OCI-M2 (cell line): ENCODE measurements around the gene STRADA.

Experiments
- DNase-seq: peaks from one replicate; lab custom pipeline; 2025; ENCODE audit not compliant: unreplicated experiment; lab: John Stamatoyannopoulos, UW

The STRADA gene

DNA sequence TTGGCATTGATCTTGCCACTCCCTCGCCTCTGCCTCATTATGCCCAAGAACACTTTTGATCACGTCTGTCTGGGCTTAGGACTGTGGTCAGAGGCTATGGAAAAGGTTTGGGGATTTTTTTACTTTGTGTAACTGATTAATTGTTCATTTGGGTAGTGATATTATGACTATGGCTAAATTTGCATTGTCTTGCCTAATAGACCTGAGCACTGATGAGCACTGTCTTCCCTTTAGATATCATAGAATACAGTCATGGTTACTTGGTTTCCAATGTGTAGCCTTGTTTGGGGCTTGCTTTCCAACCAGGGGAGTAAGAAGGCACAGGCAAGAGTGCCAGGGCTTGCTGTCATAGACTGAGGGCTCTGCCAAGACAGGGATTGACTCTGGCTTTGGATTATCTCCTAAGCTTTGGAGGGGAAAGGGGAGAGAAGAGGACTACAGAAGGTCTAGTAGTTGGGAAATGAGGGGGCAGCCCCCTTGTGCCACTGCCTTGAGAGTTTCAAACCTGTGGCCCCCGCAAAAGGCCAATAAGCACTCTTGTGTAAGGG lies 55.4 kb downstream of the STRADA start:
- no peak for DNase-seq

DNA sequence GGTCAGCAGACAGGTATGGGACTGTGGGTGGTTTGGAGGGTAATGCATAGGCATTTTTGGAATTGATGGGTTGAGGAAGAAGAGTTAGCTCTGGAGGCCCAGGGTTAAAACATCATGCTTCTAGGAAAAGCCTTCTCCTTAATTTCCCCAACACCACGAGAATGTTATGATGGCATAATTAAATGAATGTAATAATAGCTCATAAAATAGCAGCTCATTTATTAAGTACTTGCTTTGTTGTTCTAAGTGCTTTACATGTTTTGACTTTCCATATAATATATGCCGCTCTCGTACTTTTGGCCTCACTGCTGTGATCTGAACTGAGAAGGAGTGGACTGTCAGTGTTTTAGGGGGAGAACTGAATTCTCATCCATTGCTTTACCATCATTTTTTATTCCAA lies 56.0 kb downstream of the STRADA start:
- DNase-seq, result no peak

DNA sequence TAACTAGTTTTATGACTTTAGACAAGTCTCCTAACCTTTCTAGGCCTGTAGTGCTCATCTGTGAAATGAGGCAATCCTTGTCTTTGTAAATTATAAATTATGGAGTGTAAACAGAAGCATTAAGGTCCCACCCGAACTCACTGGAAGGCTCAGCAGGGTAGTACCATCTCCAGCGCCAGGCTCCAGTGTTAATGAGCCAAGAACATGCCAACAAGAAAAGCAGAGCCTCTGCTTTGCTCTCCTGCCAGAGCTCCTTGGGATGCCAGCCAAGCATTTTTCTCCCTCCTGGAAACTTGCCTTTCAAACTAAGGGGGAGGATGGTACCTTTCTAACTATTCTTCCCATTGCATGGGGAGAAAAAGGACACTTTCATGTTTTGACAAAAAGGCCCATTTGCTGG lies 56.6 kb downstream of the STRADA start:
- DNase-seq, result no peak

DNA sequence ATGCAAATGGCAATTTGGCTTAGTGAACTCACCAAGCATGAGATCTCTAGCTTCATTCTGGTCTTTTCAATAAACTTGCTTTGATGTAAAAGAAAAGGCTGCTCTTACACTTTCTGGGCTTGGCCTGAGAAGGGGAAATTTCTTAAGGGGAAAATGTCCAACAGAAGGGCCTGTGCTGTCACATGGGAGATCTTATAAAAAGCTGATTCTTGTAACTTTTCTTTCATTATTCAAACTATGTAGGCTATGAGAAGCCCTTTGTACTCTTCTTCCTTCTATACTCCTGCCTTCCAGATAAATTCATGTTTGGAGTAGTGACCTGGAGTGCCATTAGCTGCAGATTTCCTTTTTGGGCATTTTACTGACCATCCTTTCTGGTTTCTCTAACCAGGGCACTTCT lies 58.6 kb downstream of the STRADA start:
- DNase-seq, result no peak

DNA sequence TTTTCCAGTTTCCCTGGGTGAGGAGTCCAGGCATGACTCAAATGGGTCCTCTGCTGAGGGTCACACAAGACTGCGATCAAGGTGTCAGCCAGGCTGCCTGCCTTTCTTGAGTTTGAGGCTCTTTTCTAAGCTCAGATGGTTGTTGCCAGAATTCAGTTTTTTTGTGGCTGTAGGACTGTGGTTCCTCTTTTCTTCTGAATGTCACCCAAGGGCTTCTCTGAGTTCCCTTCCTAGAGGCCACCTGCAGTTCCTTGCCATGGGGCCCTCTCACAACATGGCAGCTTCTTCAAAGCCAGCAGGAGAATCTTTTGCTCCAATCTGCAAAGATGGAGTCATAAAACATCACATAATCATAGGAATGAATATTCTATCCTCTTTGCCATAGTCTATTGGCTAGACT lies 59.2 kb downstream of the STRADA start:
- DNase-seq, result no peak

DNA sequence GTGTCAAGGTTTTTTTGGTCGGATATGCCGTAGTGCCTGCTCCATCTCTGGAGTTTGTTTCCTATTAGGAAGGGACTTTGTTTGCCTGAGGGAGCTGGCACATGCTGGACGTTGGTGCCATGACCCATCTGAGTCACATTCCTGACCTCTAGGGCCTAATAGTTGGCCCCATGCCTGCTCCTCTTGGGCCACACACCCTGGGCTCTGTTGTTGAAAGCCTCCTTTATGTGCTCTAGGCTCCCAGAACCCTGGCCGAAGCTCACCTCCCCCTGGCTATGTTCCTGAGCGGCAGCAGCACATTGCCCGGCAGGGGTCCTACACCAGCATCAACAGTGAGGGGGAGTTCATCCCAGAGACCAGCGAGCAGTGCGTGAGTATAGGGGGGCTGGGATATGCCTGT lies 60.1 kb downstream of the STRADA start:
- DNase-seq, result no peak

DNA sequence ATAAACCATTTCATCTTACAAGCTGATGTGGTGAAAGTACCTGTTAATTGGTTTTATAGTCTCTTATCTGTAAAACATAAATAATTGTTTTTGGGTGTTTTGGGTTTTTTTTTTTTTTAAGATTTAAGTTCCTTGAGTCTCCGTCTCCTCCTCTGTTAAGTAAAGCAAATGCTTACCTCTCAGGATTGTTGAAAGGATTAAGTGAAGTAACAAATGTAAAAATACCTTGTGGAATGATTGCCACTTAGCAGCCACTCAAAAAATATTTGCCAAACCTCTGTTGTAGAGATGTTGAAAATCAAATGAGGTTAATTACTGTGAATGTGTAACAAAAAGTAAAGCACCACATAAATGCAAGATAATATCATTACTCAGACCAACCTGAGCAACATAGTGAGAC lies 60.9 kb downstream of the STRADA start:
- DNase-seq, result no peak

DNA sequence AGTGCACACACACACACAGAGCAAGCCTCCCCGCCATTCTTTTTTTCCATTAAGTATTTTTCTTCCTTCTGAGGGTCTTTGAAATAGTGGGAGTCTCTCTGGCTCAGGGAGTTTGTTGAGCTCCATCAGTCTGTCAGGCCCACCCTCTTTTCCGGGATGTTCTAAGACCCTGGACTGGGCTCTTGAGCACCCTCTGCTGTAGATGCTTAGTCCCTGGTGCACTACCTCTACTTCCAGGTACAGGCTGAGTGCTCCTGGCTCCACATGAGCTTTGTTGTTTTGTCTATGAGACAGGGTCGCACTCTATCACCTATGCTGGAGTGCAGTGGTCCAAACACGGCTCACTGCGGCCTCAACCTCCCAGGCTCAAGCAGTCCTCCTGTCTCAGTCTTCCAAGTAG lies 62.4 kb downstream of the STRADA start:
- no peak for DNase-seq

DNA sequence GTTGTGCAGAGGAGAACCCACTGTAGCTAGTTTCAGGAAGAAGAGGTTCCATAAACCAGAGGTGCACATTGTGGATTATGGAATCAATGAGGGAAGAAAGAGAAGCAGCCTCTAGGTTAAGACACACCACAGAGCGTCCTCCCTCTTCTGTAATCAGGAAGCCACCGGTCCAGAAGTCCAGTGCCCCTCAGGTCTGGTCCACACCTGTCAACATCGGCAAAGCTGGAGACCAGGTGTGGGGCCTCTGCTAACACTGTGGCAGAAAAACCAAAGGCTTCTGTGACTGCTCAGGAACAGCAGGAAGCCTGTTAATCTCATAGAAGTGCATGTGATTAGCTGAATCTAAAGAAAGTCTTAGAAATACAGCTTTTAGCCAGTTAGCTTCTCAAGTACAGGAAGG lies 65.0 kb downstream of the STRADA start:
- DNase-seq, result no peak

DNA sequence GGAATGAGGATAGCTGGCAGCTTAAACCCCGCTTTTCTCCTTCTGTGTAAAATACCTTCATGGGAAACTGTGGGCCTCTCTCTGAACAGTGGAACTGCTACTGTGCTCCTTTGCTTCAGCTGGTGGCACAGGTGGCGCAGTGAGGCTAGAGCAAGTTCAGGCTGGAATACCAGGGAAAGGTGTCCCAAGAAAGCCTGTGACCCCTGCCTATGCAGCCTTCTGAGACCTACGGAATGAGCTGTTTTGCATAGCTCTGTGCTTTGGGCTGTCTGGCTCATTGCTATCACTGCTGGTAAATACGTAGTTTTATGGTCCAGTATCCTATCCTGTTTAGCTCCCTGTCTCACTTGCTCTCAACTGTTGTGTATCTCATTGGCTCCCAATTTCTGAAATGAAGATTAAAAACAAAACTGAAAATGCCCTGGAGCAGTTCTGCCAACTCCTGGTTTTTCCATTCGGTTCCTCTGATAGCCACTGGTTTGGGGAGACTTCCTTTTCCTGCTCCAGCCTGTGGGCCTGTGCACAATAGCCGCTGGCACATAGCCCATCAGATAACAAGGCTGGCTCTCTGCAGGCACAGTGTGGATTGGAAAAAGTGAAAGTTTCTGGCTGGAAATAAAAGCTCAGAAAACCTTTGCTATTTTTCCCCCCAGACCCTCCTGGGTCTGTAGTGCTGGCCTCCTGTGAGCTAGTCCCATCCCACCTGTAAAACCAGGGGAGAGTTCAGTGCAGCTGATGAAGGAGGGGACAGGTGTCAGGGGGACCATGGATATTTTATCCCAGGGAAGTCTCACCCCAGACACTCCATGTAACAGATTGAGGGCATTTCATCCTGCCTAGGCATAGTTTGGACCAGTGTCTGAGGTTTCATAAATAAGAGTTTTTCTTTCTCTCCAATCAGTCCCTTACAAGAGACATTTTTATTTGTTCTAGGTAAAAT lies 65.7 kb downstream of the STRADA start:
- DNase-seq, result no peak

DNA sequence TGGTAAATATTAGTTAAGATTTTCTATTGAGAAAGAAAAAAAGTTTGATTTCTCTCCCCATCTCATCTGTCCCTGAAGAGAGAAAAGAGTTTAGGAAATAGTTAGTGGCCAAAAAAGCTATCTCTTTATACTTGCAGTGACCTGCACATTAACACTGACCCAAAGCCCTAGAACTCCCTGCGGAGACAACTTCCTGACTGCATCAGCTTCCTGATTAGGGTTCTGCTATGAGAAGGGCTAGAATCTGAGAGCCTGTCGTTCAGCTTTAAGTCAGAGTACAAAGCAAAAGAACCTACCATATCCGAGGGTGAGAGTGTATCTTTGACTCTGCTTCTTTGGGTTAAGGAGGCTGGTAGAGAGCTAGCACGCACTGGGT lies 66.4 kb downstream of the STRADA start:
- no peak for DNase-seq

DNA sequence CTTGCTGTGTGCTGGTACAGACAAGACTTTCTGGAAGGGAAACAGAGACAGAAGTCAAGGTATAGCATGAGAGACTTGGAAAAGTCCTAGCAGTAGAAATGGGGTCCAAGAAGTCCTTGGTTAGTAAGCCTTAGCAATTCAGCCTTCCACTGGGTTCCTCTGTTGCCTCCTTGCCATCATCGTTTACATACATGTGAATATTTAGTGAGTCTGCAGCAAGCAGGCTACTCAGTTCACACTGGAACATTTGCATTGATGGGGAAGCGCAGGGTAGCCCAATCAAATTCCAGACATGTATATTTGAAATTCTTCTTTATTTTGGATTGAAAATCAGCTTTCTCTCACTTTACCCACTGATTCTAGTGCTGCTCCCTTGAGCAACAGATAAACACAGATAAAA lies 68.7 kb downstream of the STRADA start:
- no peak for DNase-seq

DNA sequence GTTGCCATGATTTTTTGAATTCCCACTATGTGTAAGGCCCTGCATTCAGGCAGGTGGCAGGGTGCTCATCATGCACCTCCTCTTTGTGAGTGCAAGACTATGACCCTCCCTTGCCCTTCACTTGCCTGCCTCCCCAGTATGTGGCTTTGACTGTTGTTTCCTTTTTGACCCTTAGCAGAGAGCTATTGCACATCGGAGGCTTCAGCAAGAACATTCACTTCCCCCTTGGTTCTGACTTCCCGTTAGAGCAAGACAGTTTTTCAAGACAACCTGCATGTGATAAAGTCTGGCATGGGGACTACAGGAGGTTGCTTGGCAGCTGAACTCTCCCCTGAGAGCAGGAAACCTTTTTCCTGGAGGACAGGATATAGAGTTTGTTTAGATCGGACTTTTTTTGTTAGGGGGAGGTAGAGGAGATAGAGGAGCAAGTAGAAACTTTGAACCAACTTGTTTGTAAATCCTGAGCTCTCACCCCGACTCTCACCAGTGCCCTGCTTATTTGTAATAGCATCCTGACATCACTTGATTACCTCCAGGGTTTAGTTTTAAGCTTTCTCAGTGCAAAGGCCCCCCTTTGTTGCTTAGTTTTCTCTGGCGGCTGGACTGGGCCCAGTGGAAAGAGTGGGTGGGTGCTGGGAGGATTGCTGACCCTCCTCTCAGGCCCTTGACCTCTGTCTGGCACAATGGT lies 75.9 kb downstream of the STRADA start:
- DNase-seq, result no peak

DNA sequence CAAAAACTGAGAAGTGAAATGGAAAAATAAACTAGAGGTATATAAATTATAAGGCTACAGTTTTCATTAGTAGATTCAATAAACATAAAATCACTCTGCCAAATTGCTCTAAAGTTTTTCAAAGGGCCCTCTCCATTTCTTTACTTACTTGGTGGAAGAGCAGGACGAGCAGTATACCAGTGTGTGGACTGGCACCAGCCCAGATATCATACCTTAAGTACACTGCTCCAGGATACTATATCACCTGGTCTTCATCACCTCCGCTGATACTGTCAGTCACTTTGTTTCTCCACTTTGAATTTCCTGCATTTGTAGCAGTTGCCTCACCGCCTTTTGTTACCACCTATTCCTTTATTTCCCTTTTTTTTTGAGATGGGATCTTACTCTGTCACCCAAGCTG lies 81.7 kb downstream of the STRADA start:
- DNase-seq, result no peak

DNA sequence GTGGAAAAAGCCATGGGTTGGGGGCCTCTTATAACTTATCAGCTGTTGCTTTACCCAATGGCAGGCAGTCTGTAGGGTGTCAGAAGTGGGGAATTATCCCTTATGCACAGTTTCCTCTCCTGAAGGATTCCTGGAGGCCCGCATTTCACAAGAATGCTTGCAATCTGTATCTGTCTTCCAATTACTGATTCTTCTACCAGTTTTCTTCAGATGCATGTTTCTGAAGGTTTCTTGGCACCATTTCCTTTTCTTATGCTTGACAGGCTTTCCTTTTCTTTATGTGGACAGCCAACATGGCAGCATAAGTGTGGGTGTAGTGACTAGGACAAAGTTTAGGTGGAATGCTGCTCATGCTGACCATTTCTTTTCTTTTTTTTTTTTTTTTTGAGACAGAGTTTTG lies 83.2 kb downstream of the STRADA start:
- no peak for DNase-seq

DNA sequence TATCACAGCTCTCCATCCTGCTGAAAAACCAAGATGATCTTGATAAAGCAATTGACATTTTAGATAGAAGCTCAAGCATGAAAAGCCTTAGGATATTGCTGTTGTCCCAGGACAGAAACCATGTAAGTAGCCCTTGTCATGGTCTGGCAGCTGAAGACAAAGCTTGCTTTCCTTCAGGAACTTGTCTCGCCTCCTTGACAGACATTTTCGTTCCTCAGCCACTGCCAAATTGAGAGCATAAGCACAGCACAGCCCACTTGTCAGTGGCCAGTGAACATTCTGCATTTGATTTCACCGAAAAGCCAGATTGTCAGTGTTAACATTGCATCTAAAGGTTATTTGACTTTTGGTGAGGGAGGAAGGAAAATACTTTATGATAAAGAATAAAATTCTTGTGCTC lies 83.8 kb downstream of the STRADA start:
- DNase-seq, result no peak

DNA sequence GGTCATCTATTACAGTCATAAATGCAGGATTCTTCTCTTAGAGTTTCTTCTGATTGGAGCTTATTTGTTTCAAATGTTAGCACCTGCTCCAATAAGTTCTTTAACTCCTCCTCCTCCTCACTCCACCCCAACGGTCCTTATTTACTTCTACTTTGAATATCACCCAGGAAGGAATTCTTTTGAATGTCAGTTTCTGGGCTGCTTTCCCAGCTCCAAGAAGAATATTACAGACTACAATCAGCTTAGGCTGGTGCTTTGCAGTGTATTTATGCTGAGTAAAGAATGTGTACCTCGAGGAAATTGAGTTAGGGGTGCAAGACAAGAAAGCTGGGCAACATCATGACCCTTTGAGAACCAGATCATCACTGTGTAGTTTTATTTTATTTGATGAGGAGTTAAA lies 88.5 kb downstream of the STRADA start:
- DNase-seq, result no peak
